NCI-H1436 (cell line): ENCODE measurements around the gene SMOC2.
"Not testable (repeated sequence)": the region's sequence is repeated elsewhere in the genome, so short reads cannot be mapped to it uniquely, and the experiment has no call there.

ENCODE experiments used
- DNase-seq: peaks from one replicate; lab custom pipeline; 2025; lab: John Stamatoyannopoulos, UW

The SMOC2 gene

GRCh38 chr6:168658059-168658458 lies 217.1 kb downstream of the SMOC2 start:
- DNase-seq = no peak

GRCh38 chr6:168660400-168660945 lies 219.5 kb downstream of the SMOC2 start:
- DNase-seq = no peak

- no peak for DNase-seq
Observed at GRCh38 chr6:168662301-168662936, 221.4 kb downstream of the SMOC2 start.

- DNase-seq = no peak
Observed at GRCh38 chr6:168663041-168663440, 222.1 kb downstream of the SMOC2 start.

GRCh38 chr6:168664956-168665355 lies 224.0 kb downstream of the SMOC2 start:
- no peak for DNase-seq

GRCh38 chr6:168666170-168666569 lies 225.2 kb downstream of the SMOC2 start:
- no peak for DNase-seq

GRCh38 chr6:168666699-168667427 lies 225.9 kb downstream of the SMOC2 start:
- DNase-seq = no peak

GRCh38 chr6:168667428-168667805 lies 226.4 kb downstream of the SMOC2 start:
- no peak for DNase-seq

- no peak for DNase-seq
Observed at GRCh38 chr6:168670401-168670985, 229.5 kb downstream of the SMOC2 start.

GRCh38 chr6:168671028-168671862 lies 230.3 kb downstream of the SMOC2 start:
- no peak for DNase-seq

GRCh38 chr6:168671863-168672546 lies 231.0 kb downstream of the SMOC2 start:
- no peak for DNase-seq

GRCh38 chr6:168674595-168674994 lies 233.6 kb downstream of the SMOC2 start:
- no peak for DNase-seq

GRCh38 chr6:168675375-168675774 lies 234.4 kb downstream of the SMOC2 start:
- DNase-seq = no peak

GRCh38 chr6:168675933-168676551 lies 235.1 kb downstream of the SMOC2 start:
- DNase-seq = no peak

- DNase-seq = no peak
Observed at GRCh38 chr6:168676552-168677322, 235.8 kb downstream of the SMOC2 start.

GRCh38 chr6:168677323-168677781 lies 236.4 kb downstream of the SMOC2 start:
- DNase-seq = not testable (repeated sequence)

GRCh38 chr6:168678077-168678476 lies 237.1 kb downstream of the SMOC2 start:
- DNase-seq = no peak

- DNase-seq = no peak
Observed at GRCh38 chr6:168678588-168678987, 237.6 kb downstream of the SMOC2 start.

GRCh38 chr6:168681748-168682147 lies 240.8 kb downstream of the SMOC2 start:
- no peak for DNase-seq

GRCh38 chr6:168683621-168684020 lies 242.6 kb downstream of the SMOC2 start:
- DNase-seq = no peak
